ENCODE data around the gene ESYT1. TPM values are rescaled to one million over a fixed set of nuclear protein-coding genes. Genes with fewer than 3 reads are reported as not detected.

The ESYT1 gene
- total RNA-seq, 1 experiment from 2014 or later, result 152 TPM

- no peaks in the 10 kb centered on the region for H3K9me3 ChIP-seq (ENCODE audit: control insufficient read depth, insufficient read depth, low read depth, low read length)
- ChIA-PET POLR2A (no interaction called here), CTCF (no interaction called here)
- intact Hi-C loops (cut with micrococcal nuclease; ENCODE audit: unreplicated experiment) (no loop called here), in situ Hi-C loops (cut with HindIII; ENCODE audit: low pct_unique_long_range_greater_than_20kb, low sequenced_read_pairs) (no loop called here)
- ATAC-seq, result no peak
- no TSS peak for BruUV-seq (replicated peaks)
- H3K27me3 ChIP-seq (ENCODE audit: control insufficient read depth, insufficient read depth, low read length), result no peaks in the 10 kb centered on the region
- no peak overlapping the region for H3K4me3 ChIP-seq (ENCODE audit: low read depth in 2 of 2, low read length in 2 of 2)
- peaks cover 12% of the 10 kb centered on the region for H3K36me3 ChIP-seq (ENCODE audit: control insufficient read depth, insufficient read depth, low read length)
- peaks cover 4% of the 10 kb centered on the region; the same call in 1 of the 2 replicates for H3K4me1 ChIP-seq (ENCODE audit: control insufficient read depth, insufficient read depth, low read length)
- no peak for TF ChIP-seq SIN3A (IDR thresholded peaks at IDR 0.05; ENCODE audit: borderline replicate concordance, insufficient read depth, low read depth, low read length)
- TF ChIP-seq POLR2AphosphoS5 (IDR thresholded peaks at IDR 0.05; ENCODE audit: low read depth, low read length), result no peak
- no peak for TF ChIP-seq REST (IDR thresholded peaks at IDR 0.05; ENCODE audit: insufficient read depth in 1 of 2, low read depth in 2 of 2, low read length in 1 of 2)
- no peak for TF ChIP-seq TCF7L2 (IDR thresholded peaks at IDR 0.05; ENCODE audit: low read depth, low read length)
- no peak for TF ChIP-seq CTCF (IDR thresholded peaks at IDR 0.05)
- DNase-seq (ENCODE audit: low read depth, low spot score), result no peak
- no peak overlapping the region for H3K27ac ChIP-seq (ENCODE audit: low read length)
Observed at GRCh38 chr12:56145217-56145616, 17.1 kb downstream of the ESYT1 start.

GRCh38 chr12:56146492-56147460 lies 18.7 kb downstream of the ESYT1 start:
- ATAC-seq, result no peak
- POLR2A ChIA-PET, result interaction anchor here (0.7 kb wide), 2 partner anchors 62 to 408 kb away, joined by 5 to 12 read pairs; no protein-coding TSS in a partner anchor
- intact Hi-C loops (cut with micrococcal nuclease; ENCODE audit: unreplicated experiment), result no loop called here
- TF ChIP-seq TCF7L2 (IDR thresholded peaks at IDR 0.05; ENCODE audit: low read depth, low read length) (no peak), SIN3A (IDR thresholded peaks at IDR 0.05; ENCODE audit: borderline replicate concordance, insufficient read depth, low read depth, low read length) (no peak), CTCF (IDR thresholded peaks at IDR 0.05) (no peak)
- Histone ChIP-seq H3K4me1 (ENCODE audit: control insufficient read depth, insufficient read depth, low read length) (peaks cover 9% of the 10 kb centered on the region; the same call in 1 of the 2 replicates), H3K27me3 (ENCODE audit: control insufficient read depth, insufficient read depth, low read length) (no peaks in the 10 kb centered on the region), H3K36me3 (ENCODE audit: control insufficient read depth, insufficient read depth, low read length) (peaks cover 4% of the 10 kb centered on the region; the same call in 1 of the 2 replicates), H3K9me3 (ENCODE audit: control insufficient read depth, insufficient read depth, low read depth, low read length) (no peaks in the 10 kb centered on the region), H3K27ac (ENCODE audit: low read length) (no peak overlapping the region), H3K4me3 (ENCODE audit: low read depth in 2 of 2, low read length in 2 of 2) (no peak overlapping the region)
- CTCF ChIA-PET, result no interaction called here
- DNase-seq (ENCODE audit: low read depth, low spot score), result no peak
- in situ Hi-C loops (cut with HindIII; ENCODE audit: low pct_unique_long_range_greater_than_20kb, low sequenced_read_pairs), result no loop called here
- BruUV-seq (replicated peaks), result no TSS peak
